ENCODE data around the gene CNPY4.

The CNPY4 gene

GRCh38 chr7:100119072-100119969, at the start of gene CNPY4, which contains the start of gene TAF6:
Gene CNPY4 (plus strand): TSS chr7:100119634. CDS start chr7:100119745, 111 bp downstream.
Gene TAF6 (minus strand): TSS chr7:100119358. CDS start chr7:100114209, 5,149 bp downstream.
- H3K27ac ChIP-seq (ENCODE audit: low read depth, low read length) = peak within 1 kb of the TSS; percentile 81
- no peaks in the 10 kb centered on the region for H3K36me3 ChIP-seq (ENCODE audit: insufficient read depth, low read length)
- peak within 1 kb of the TSS; percentile 89 for H3K4me3 ChIP-seq (ENCODE audit: low read depth, low read length)
- no peaks in the 10 kb centered on the region for H3K27me3 ChIP-seq (ENCODE audit: insufficient read depth, low read length)
- H2AFZ ChIP-seq (ENCODE audit: low read length, unreplicated experiment) = peak within 1 kb of the TSS; percentile 83
- H3K79me2 ChIP-seq (ENCODE audit: control insufficient read depth, insufficient read depth, low read length, unreplicated experiment) = peaks cover 10% of the 10 kb centered on the region
- peaks cover 6% of the 10 kb centered on the region for H3K4me1 ChIP-seq (ENCODE audit: control insufficient read depth, insufficient read depth, low read length, unreplicated experiment)

GRCh38 chr7:100069991-100070390, 49.4 kb upstream of the CNPY4 start:
- Histone ChIP-seq H3K36me3 (ENCODE audit: insufficient read depth, low read length) (peaks cover 72% of the 10 kb centered on the region), H2AFZ (ENCODE audit: low read length, unreplicated experiment) (no peak overlapping the region), H3K4me1 (ENCODE audit: control insufficient read depth, insufficient read depth, low read length, unreplicated experiment) (peaks cover 8% of the 10 kb centered on the region), H3K27me3 (ENCODE audit: insufficient read depth, low read length) (no peaks in the 10 kb centered on the region), H3K4me3 (ENCODE audit: low read depth, low read length) (no peak overlapping the region), H3K79me2 (ENCODE audit: control insufficient read depth, insufficient read depth, low read length, unreplicated experiment) (no peaks in the 10 kb centered on the region), H3K27ac (ENCODE audit: low read depth, low read length) (no peak overlapping the region)

- Histone ChIP-seq H3K27me3 (ENCODE audit: insufficient read depth, low read length) (no peaks in the 10 kb centered on the region), H2AFZ (ENCODE audit: low read length, unreplicated experiment) (no peak overlapping the region), H3K4me3 (ENCODE audit: low read depth, low read length) (peak overlapping the region; percentile 16; the same call in 1 of the 2 replicates), H3K36me3 (ENCODE audit: insufficient read depth, low read length) (peaks cover 84% of the 10 kb centered on the region), H3K4me1 (ENCODE audit: control insufficient read depth, insufficient read depth, low read length, unreplicated experiment) (no peaks in the 10 kb centered on the region), H3K27ac (ENCODE audit: low read depth, low read length) (no peak overlapping the region), H3K79me2 (ENCODE audit: control insufficient read depth, insufficient read depth, low read length, unreplicated experiment) (no peaks in the 10 kb centered on the region)
Observed at GRCh38 chr7:100071018-100071723, 48.3 kb upstream of the CNPY4 start.

- Histone ChIP-seq H3K36me3 (ENCODE audit: insufficient read depth, low read length) (peaks cover 94% of the 10 kb centered on the region), H3K79me2 (ENCODE audit: control insufficient read depth, insufficient read depth, low read length, unreplicated experiment) (peaks cover 9% of the 10 kb centered on the region), H3K27ac (ENCODE audit: low read depth, low read length) (no peak overlapping the region), H2AFZ (ENCODE audit: low read length, unreplicated experiment) (no peak overlapping the region), H3K27me3 (ENCODE audit: insufficient read depth, low read length) (no peaks in the 10 kb centered on the region), H3K4me1 (ENCODE audit: control insufficient read depth, insufficient read depth, low read length, unreplicated experiment) (no peaks in the 10 kb centered on the region), H3K4me3 (ENCODE audit: low read depth, low read length) (no peak overlapping the region)
Observed at GRCh38 chr7:100072462-100072861, 47.0 kb upstream of the CNPY4 start.

GRCh38 chr7:100074841-100075240, 44.6 kb upstream of the CNPY4 start:
- Histone ChIP-seq H3K4me3 (ENCODE audit: low read depth, low read length) (no peak overlapping the region), H3K4me1 (ENCODE audit: control insufficient read depth, insufficient read depth, low read length, unreplicated experiment) (no peaks in the 10 kb centered on the region), H3K27ac (ENCODE audit: low read depth, low read length) (no peak overlapping the region), H3K79me2 (ENCODE audit: control insufficient read depth, insufficient read depth, low read length, unreplicated experiment) (peaks cover 30% of the 10 kb centered on the region), H3K36me3 (ENCODE audit: insufficient read depth, low read length) (peaks cover 81% of the 10 kb centered on the region), H2AFZ (ENCODE audit: low read length, unreplicated experiment) (no peak overlapping the region), H3K27me3 (ENCODE audit: insufficient read depth, low read length) (no peaks in the 10 kb centered on the region)

DNA sequence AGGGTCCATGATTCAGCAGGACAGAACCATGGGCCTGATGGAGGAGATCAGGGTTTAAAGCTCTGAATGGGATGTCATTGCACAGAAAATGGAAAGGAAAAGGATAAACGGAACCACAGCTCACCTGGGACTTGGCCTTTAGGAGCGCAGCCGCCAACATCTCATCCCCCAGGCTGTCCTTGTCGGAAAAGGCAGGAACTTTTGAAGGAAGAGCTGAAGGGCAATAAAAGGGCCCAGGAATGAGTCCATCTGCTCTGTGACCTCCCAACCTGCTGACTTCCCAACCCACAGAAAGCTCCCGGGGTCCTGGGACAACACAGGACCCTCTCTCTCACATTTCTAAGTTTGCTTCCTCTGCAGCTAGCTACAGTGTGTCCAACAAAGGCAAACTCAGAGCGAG, 44.0 kb upstream of the CNPY4 start:
- no peak overlapping the region for H2AFZ ChIP-seq (ENCODE audit: low read length, unreplicated experiment)
- H3K27ac ChIP-seq (ENCODE audit: low read depth, low read length) = no peak overlapping the region
- no peaks in the 10 kb centered on the region for H3K27me3 ChIP-seq (ENCODE audit: insufficient read depth, low read length)
- H3K79me2 ChIP-seq (ENCODE audit: control insufficient read depth, insufficient read depth, low read length, unreplicated experiment) = peaks cover 36% of the 10 kb centered on the region
- no peak overlapping the region for H3K4me3 ChIP-seq (ENCODE audit: low read depth, low read length)
- H3K36me3 ChIP-seq (ENCODE audit: insufficient read depth, low read length) = peaks cover 75% of the 10 kb centered on the region
- peaks cover 4% of the 10 kb centered on the region for H3K4me1 ChIP-seq (ENCODE audit: control insufficient read depth, insufficient read depth, low read length, unreplicated experiment)

GRCh38 chr7:100077205-100077604, 42.2 kb upstream of the CNPY4 start:
- H3K27me3 ChIP-seq (ENCODE audit: insufficient read depth, low read length) = no peaks in the 10 kb centered on the region
- peaks cover 4% of the 10 kb centered on the region for H3K4me1 ChIP-seq (ENCODE audit: control insufficient read depth, insufficient read depth, low read length, unreplicated experiment)
- H3K27ac ChIP-seq (ENCODE audit: low read depth, low read length) = no peak overlapping the region
- no peak overlapping the region for H2AFZ ChIP-seq (ENCODE audit: low read length, unreplicated experiment)
- H3K36me3 ChIP-seq (ENCODE audit: insufficient read depth, low read length) = peaks cover 57% of the 10 kb centered on the region
- no peak overlapping the region for H3K4me3 ChIP-seq (ENCODE audit: low read depth, low read length)
- H3K79me2 ChIP-seq (ENCODE audit: control insufficient read depth, insufficient read depth, low read length, unreplicated experiment) = peaks cover 47% of the 10 kb centered on the region

DNA sequence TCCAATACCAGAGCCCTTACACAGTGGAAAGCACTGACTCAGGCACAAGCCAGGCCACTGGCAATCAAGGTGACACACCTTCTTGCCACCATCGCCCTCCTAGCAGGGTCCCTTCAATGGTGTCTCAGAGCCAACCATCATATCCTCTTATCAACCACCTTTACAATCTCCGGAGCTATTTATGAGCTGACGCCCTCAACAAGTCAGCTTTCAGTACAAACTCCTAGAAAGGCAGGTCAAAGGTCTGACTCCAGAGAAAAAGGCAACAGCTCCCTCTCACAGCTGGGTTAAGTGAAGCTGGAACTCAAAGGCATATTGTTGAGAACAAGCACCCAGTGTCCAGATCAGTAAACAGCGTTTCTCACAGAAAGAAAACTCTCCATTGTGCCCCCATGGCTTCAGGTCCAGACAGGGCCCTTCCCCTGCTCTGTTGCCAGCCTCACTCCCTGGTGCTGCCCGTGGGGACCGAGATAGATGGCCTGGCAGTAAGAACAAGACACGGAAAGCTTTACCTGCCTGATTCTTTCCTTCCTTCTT, 40.3 kb upstream of the CNPY4 start:
- Histone ChIP-seq H2AFZ (ENCODE audit: low read length, unreplicated experiment) (no peak overlapping the region), H3K27me3 (ENCODE audit: insufficient read depth, low read length) (no peaks in the 10 kb centered on the region), H3K4me1 (ENCODE audit: control insufficient read depth, insufficient read depth, low read length, unreplicated experiment) (peaks cover 4% of the 10 kb centered on the region), H3K36me3 (ENCODE audit: insufficient read depth, low read length) (peaks cover 38% of the 10 kb centered on the region), H3K79me2 (ENCODE audit: control insufficient read depth, insufficient read depth, low read length, unreplicated experiment) (peaks cover 47% of the 10 kb centered on the region), H3K4me3 (ENCODE audit: low read depth, low read length) (no peak overlapping the region), H3K27ac (ENCODE audit: low read depth, low read length) (no peak overlapping the region)

GRCh38 chr7:100080907-100081534, 38.4 kb upstream of the CNPY4 start:
- H3K27ac ChIP-seq (ENCODE audit: low read depth, low read length) = peak overlapping the region; percentile 13; the same call in 1 of the 2 replicates
- H3K36me3 ChIP-seq (ENCODE audit: insufficient read depth, low read length) = peaks cover 19% of the 10 kb centered on the region
- peaks cover 4% of the 10 kb centered on the region for H3K4me1 ChIP-seq (ENCODE audit: control insufficient read depth, insufficient read depth, low read length, unreplicated experiment)
- peak overlapping the region; percentile 96 for H3K4me3 ChIP-seq (ENCODE audit: low read depth, low read length)
- peaks cover 47% of the 10 kb centered on the region for H3K79me2 ChIP-seq (ENCODE audit: control insufficient read depth, insufficient read depth, low read length, unreplicated experiment)
- H3K27me3 ChIP-seq (ENCODE audit: insufficient read depth, low read length) = no peaks in the 10 kb centered on the region
- H2AFZ ChIP-seq (ENCODE audit: low read length, unreplicated experiment) = peak overlapping the region; percentile 39

DNA sequence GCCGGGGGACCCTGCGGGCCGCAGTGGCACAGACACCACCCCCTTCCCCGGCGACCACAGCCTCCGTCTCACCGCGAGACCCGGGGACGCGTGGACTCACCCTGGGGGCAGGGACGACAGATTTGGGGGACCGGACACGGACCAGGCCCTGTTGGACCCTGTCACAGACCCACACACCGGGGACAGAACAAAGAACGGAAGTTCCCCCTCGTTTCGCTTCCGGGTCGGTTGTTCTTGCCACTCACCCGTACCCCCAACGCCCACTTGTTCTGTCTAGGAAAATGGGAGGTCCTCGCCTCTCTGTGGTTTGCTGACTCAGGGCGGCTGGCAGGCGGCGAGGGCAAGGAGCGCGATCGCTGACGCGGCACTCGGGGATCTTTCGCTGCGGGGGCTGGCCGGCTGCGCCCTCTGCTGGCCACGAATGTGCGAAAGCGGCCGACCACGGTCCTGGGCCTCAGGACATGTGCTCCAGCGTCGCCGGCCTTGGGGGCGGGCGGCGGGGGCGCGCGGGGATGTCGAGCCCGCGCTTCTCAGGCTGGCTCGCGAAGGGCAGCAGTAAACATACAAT, 37.8 kb upstream of the CNPY4 start, which contains the start of gene ZNF3:
TSS of gene ZNF3 (minus strand) at position 189 of the 568 bp plus-strand sequence. CDS start 4,366 bp downstream, outside the sequence.
- Histone ChIP-seq H3K4me1 (ENCODE audit: control insufficient read depth, insufficient read depth, low read length, unreplicated experiment) (peaks cover 6% of the 10 kb centered on the region), H2AFZ (ENCODE audit: low read length, unreplicated experiment) (peak within 1 kb of the TSS; percentile 39), H3K4me3 (ENCODE audit: low read depth, low read length) (peak within 1 kb of the TSS; percentile 96)

More for the DNA sequence above, 37.8 kb upstream of the CNPY4 start, which contains the start of gene ZNF3:
- peaks cover 45% of the 10 kb centered on the region for H3K79me2 ChIP-seq (ENCODE audit: control insufficient read depth, insufficient read depth, low read length, unreplicated experiment)
- H3K27me3 ChIP-seq (ENCODE audit: insufficient read depth, low read length) = no peaks in the 10 kb centered on the region
- H3K27ac ChIP-seq (ENCODE audit: low read depth, low read length) = peak within 1 kb of the TSS; percentile 18; the same call in 1 of the 2 replicates
- peaks cover 14% of the 10 kb centered on the region for H3K36me3 ChIP-seq (ENCODE audit: insufficient read depth, low read length)

Measured in ACC112 (cell line).